OCI-LY1 (cell line): ENCODE measurements around the gene HS3ST5.

ENCODE experiments used
- H2AFZ ChIP-seq: fragments of 200-600 bp; sonication (generic), shearing (Covaris generic); 2 replicates; pipeline ENCODE4 v1.6.0; 2014; ENCODE audit warnings: antibody characterized with exemption, mild to moderate bottlenecking, low read length
- H3F3A ChIP-seq: fragments of 200-600 bp; sonication (generic), shearing (Covaris generic); 2 replicates; pipeline ENCODE4 v1.6.0; 2014; ENCODE audit warnings: mild to moderate bottlenecking, antibody characterized with exemption, low read length, moderate library complexity; ENCODE audit not compliant: insufficient read depth
- H3K27ac ChIP-seq: fragments of 200-600 bp; sonication (generic); 2 replicates; pipeline ENCODE4 v1.5.1; 2014; ENCODE audit warnings: low read length, mixed run types, mild to moderate bottlenecking, low read depth; ENCODE audit not compliant: poor library complexity, severe bottlenecking
- H3K27me3 ChIP-seq: fragments of 200-600 bp; sonication (generic); 2 replicates; pipeline ENCODE4 v1.6.0; 2014; ENCODE audit warnings: antibody characterized with exemption, mild to moderate bottlenecking, low read length, moderate library complexity; ENCODE audit not compliant: insufficient read depth
- H3K36me3 ChIP-seq: fragments of 200-600 bp; sonication (generic); 2 replicates; pipeline ENCODE4 v1.6.1; 2014; ENCODE audit warnings: mild to moderate bottlenecking, antibody characterized with exemption, low read length, moderate library complexity, mixed read lengths; ENCODE audit not compliant: insufficient read depth
- H3K4me1 ChIP-seq: fragments of 200-600 bp; sonication (generic); 2 replicates; pipeline ENCODE4 v1.5.1; 2014; ENCODE audit warnings: mild to moderate bottlenecking, low read length, moderate library complexity; ENCODE audit not compliant: insufficient read depth, severe bottlenecking
- H3K4me2 ChIP-seq: fragments of 200-600 bp; sonication (generic), shearing (Covaris generic); 2 replicates; pipeline ENCODE4 v1.6.1; 2014; ENCODE audit warnings: low read length
- H3K4me3 ChIP-seq: fragments of 200-600 bp; sonication (generic); 2 replicates; pipeline ENCODE4 v1.5.1; 2014; ENCODE audit warnings: low read length, low read depth, mild to moderate bottlenecking, mixed read lengths; ENCODE audit not compliant: poor library complexity, severe bottlenecking
- H3K79me2 ChIP-seq: fragments of 200-600 bp; shearing (Covaris generic); 2 replicates; pipeline ENCODE4 v1.6.1; 2016; ENCODE audit warnings: mixed run types, low read length, mixed read lengths; ENCODE audit not compliant: insufficient read depth
- H3K9ac ChIP-seq: fragments of 200-600 bp; sonication (generic), shearing (Covaris generic); 2 replicates; pipeline ENCODE4 v1.6.1; 2014; ENCODE audit warnings: mild to moderate bottlenecking, low read length, mixed read lengths
- H3K9me2 ChIP-seq: fragments of 200-600 bp; sonication (generic), shearing (Covaris generic); 2 replicates; pipeline ENCODE4 v1.6.1; 2014; ENCODE audit warnings: low read depth, mild to moderate bottlenecking, low read length, mixed read lengths
- H3K9me3 ChIP-seq: fragments of 200-600 bp; shearing (Covaris generic); 2 replicates; pipeline ENCODE4 v1.6.1; 2014; ENCODE audit warnings: low read length, mixed read lengths
- H4K20me1 ChIP-seq: fragments of 200-600 bp; sonication (generic), shearing (Covaris generic); 2 replicates; pipeline ENCODE4 v1.6.0; 2016; ENCODE audit warnings: mild to moderate bottlenecking, low read length; ENCODE audit not compliant: insufficient read depth
- EZH2 ChIP-seq: fragments of 200-600 bp; sonication (generic), shearing (Covaris generic); IDR thresholded peaks from 2 replicates; pipeline ENCODE4 v1.8.0; 2017; ENCODE audit warnings: borderline replicate concordance, mixed run types, mild to moderate bottlenecking, antibody characterized with exemption, low read length, moderate library complexity, mixed read lengths
- TF ChIP-seq, protein P1 (sequence below): fragments of 200-600 bp; sonication (generic), shearing (Covaris generic); IDR thresholded peaks from 2 replicates; pipeline ENCODE4 v1.5.1; 2017; ENCODE audit warnings: mild to moderate bottlenecking, antibody characterized with exemption, low read length, moderate library complexity, mixed read lengths

HS3ST5 gene

DNA sequence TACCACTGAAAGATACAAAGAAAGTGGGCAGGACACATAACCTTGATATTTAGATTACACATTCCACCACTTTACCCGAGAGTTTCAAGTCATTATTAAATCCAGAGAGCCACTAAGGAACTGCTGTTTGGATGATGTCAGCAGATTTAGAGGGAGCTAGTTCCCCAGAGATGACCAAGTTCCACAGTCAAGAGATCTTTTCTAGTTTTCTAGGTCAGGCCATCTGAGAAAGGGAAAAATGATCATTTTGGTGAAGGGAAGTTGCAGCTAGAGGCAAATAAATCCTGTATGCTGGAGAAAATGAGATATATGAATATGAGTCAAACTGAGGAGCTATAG, 147.8 kb downstream of the HS3ST5 start:
- Histone ChIP-seq H3K9me3 (no peaks in the 10 kb centered on the region), H3K4me2 (no peak overlapping the region)
- no peak for TF ChIP-seq EZH2

GRCh38 chr6:114194362-114195026, 148.3 kb downstream of the HS3ST5 start:
- no peaks in the 10 kb centered on the region for H3K79me2 ChIP-seq
- no peaks in the 10 kb centered on the region for H3K4me1 ChIP-seq
- H3K27ac ChIP-seq, result no peak overlapping the region
- no peak overlapping the region for H3K4me2 ChIP-seq
- no peaks in the 10 kb centered on the region for H3F3A ChIP-seq
- H3K36me3 ChIP-seq, result no peaks in the 10 kb centered on the region
- TF ChIP-seq, protein P1, sequence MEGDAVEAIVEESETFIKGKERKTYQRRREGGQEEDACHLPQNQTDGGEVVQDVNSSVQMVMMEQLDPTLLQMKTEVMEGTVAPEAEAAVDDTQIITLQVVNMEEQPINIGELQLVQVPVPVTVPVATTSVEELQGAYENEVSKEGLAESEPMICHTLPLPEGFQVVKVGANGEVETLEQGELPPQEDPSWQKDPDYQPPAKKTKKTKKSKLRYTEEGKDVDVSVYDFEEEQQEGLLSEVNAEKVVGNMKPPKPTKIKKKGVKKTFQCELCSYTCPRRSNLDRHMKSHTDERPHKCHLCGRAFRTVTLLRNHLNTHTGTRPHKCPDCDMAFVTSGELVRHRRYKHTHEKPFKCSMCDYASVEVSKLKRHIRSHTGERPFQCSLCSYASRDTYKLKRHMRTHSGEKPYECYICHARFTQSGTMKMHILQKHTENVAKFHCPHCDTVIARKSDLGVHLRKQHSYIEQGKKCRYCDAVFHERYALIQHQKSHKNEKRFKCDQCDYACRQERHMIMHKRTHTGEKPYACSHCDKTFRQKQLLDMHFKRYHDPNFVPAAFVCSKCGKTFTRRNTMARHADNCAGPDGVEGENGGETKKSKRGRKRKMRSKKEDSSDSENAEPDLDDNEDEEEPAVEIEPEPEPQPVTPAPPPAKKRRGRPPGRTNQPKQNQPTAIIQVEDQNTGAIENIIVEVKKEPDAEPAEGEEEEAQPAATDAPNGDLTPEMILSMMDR, result no peak
- TF ChIP-seq EZH2, result no peak
- H3K9me2 ChIP-seq, result no peaks in the 10 kb centered on the region
- H3K9ac ChIP-seq, result no peak overlapping the region
- no peak overlapping the region for H3K4me3 ChIP-seq
- H2AFZ ChIP-seq, result no peak overlapping the region
- no peaks in the 10 kb centered on the region for H3K27me3 ChIP-seq
- no peaks in the 10 kb centered on the region for H3K9me3 ChIP-seq
- no peaks in the 10 kb centered on the region for H4K20me1 ChIP-seq

More for the DNA sequence above, 147.8 kb downstream of the HS3ST5 start:
- H3K9ac ChIP-seq, result no peak overlapping the region
- no peaks in the 10 kb centered on the region for H3K4me1 ChIP-seq
- no peak overlapping the region for H2AFZ ChIP-seq
- H3K27ac ChIP-seq, result no peak overlapping the region
- H3K79me2 ChIP-seq, result no peaks in the 10 kb centered on the region
- no peaks in the 10 kb centered on the region for H4K20me1 ChIP-seq
- no peaks in the 10 kb centered on the region for H3F3A ChIP-seq
- H3K27me3 ChIP-seq, result no peaks in the 10 kb centered on the region
- no peaks in the 10 kb centered on the region for H3K9me2 ChIP-seq
- H3K36me3 ChIP-seq, result no peaks in the 10 kb centered on the region
- no peak overlapping the region for H3K4me3 ChIP-seq

- Histone ChIP-seq H3K4me1 (no peaks in the 10 kb centered on the region), H3K36me3 (no peaks in the 10 kb centered on the region), H3F3A (no peaks in the 10 kb centered on the region), H3K9me3 (no peaks in the 10 kb centered on the region), H3K9me2 (no peaks in the 10 kb centered on the region), H3K27ac (no peak overlapping the region), H2AFZ (no peak overlapping the region), H3K4me3 (no peak overlapping the region), H3K79me2 (no peaks in the 10 kb centered on the region), H3K4me2 (no peak overlapping the region), H4K20me1 (no peaks in the 10 kb centered on the region), H3K9ac (no peak overlapping the region), H3K27me3 (no peaks in the 10 kb centered on the region)
- TF ChIP-seq, protein P1, result no peak
- no peak for TF ChIP-seq EZH2
These were observed 155.3 kb downstream of the HS3ST5 start for GRCh38 chr6:114187563-114187962.

DNA sequence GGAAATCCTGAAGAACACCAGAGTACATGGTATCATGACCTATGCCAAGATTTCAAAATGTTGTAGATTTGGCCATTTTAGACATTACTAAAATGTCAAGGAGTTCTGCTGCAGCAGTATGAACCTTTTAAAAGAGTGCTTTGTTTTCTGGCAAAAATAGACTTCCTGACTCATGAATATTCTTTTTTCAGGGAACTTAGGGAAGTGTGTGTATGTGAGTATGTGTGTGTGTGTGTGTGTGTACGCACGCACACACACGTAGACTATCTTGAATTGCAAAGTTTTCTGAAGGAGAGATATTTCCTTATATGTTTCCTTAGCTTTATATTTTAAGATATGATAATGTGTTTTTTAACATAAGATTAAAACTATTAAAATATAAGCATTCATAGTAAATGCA, 161.2 kb downstream of the HS3ST5 start:
- H3K9me2 ChIP-seq, result no peaks in the 10 kb centered on the region
- no peaks in the 10 kb centered on the region for H3K4me1 ChIP-seq
- H4K20me1 ChIP-seq, result no peaks in the 10 kb centered on the region
- no peak overlapping the region for H2AFZ ChIP-seq
- H3K27ac ChIP-seq, result no peak overlapping the region
- TF ChIP-seq EZH2, result no peak
- TF ChIP-seq, protein P1, result no peak
- H3K9me3 ChIP-seq, result no peaks in the 10 kb centered on the region
- no peak overlapping the region for H3K4me2 ChIP-seq
- H3F3A ChIP-seq, result no peaks in the 10 kb centered on the region
- no peaks in the 10 kb centered on the region for H3K36me3 ChIP-seq
- H3K27me3 ChIP-seq, result no peaks in the 10 kb centered on the region
- H3K79me2 ChIP-seq, result no peaks in the 10 kb centered on the region
- H3K4me3 ChIP-seq, result no peak overlapping the region
- no peak overlapping the region for H3K9ac ChIP-seq
